OCI-LY7 (cell line): ENCODE data around the gene MSLN.

ENCODE experiments used
- EZH2phosphoT487 ChIP-seq: fragments of 200-600 bp; sonication (generic); IDR thresholded peaks from 2 replicates; pipeline ENCODE4 v1.6.1; 2018; ENCODE audit warnings: low read depth, borderline replicate concordance, mild to moderate bottlenecking, mixed run types, antibody characterized with exemption, low read length, moderate library complexity, mixed read lengths
- TF ChIP-seq, protein P1 (sequence below): fragments of 200-600 bp; sonication (generic); conservative IDR thresholded peaks from 2 replicates; pipeline ENCODE4 v1.5.1; 2014; ENCODE audit warnings: mild to moderate bottlenecking, antibody characterized with exemption, low read length, moderate library complexity, mixed read lengths

DNA sequence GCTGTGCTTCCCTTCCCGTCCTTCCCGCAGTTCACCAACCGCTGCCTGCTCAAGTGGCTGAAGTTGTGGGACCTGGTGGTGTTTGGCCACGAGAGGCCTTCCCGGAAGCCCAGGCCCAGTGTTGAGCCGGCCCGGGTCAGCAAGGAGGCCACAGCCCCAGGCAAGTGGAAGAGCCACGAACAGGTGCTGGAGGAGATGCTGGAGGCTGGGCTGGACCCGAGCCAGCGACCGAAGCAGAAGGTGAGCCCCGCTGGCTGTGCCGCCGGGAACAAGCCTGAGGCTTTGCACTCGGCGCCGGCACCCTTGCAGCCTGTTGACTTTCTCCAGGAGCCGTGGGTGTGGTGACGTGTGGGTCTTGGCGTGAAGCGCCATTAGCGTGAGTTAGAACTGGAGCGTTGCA is 30.6 kb downstream of the MSLN start:
- TF ChIP-seq, protein P1, sequence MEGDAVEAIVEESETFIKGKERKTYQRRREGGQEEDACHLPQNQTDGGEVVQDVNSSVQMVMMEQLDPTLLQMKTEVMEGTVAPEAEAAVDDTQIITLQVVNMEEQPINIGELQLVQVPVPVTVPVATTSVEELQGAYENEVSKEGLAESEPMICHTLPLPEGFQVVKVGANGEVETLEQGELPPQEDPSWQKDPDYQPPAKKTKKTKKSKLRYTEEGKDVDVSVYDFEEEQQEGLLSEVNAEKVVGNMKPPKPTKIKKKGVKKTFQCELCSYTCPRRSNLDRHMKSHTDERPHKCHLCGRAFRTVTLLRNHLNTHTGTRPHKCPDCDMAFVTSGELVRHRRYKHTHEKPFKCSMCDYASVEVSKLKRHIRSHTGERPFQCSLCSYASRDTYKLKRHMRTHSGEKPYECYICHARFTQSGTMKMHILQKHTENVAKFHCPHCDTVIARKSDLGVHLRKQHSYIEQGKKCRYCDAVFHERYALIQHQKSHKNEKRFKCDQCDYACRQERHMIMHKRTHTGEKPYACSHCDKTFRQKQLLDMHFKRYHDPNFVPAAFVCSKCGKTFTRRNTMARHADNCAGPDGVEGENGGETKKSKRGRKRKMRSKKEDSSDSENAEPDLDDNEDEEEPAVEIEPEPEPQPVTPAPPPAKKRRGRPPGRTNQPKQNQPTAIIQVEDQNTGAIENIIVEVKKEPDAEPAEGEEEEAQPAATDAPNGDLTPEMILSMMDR: no peak
- TF ChIP-seq EZH2phosphoT487: no peak
